ENCODE measurements around the gene PDIA6. TPM values are rescaled to one million over a fixed set of nuclear protein-coding genes. Genes with fewer than 3 reads are reported as not detected.
A peak's percentile ranks its signal among the peaks of the same experiment; 100 is the strongest.

PDIA6 gene, protein sequence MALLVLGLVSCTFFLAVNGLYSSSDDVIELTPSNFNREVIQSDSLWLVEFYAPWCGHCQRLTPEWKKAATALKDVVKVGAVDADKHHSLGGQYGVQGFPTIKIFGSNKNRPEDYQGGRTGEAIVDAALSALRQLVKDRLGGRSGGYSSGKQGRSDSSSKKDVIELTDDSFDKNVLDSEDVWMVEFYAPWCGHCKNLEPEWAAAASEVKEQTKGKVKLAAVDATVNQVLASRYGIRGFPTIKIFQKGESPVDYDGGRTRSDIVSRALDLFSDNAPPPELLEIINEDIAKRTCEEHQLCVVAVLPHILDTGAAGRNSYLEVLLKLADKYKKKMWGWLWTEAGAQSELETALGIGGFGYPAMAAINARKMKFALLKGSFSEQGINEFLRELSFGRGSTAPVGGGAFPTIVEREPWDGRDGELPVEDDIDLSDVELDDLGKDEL
- 297 TPM for polyA plus RNA-seq (2013, experiment 1 of 2)
- polyA plus RNA-seq (2013, experiment 2 of 2), result 313 TPM

DNA sequence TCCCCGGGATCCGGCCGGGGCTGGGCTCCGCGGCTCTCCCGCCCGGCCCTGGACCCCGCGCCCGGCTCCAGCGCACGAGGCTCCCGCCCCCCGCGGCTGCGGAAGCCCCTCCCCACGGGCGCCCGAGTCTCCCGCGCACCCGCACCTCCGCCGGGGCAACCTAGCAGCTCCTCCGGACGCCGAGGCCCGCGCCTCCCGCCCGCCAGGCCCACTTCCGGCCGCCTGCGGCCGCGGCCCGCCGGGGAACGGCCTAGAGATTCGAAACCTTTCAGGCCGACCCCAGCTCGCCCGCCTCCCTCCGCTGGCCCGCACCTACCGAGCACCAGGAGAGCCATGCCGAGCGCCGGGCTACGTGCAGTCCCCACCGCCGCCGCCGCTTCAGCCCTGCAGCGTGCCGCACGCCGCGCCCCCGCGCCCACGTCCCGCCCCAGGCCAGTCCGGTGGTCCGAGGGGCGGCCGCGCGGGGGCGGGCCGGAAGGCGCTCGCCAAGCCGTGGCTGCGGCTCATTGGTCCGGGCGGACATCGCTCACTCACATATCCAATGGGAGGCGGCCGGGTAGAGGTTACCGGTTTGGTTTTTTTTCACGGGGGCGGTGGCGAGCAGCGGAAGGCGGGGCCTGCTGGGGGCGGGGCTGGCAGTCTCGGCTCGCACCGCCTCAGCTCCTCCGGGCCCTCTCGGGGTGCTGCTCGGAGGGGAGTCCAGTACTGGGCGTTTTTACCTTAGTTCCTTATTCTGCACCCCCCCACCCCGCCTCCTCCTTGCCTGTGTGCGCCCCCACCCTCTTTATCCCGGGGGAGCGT, at the start of gene PDIA6:
Gene PDIA6 (minus strand): TSS at position 424 of the 801 bp plus-strand sequence. CDS start 89 bp downstream, at position 335.
- Histone ChIP-seq H3K4me3 (ENCODE audit: low read length) (peak within 1 kb of the TSS; percentile 72), H3K36me3 (ENCODE audit: insufficient read depth, low read length) (peaks cover 19% of the 10 kb centered on the region), H3K4me1 (ENCODE audit: insufficient read depth, low read length) (peaks cover 23% of the 10 kb centered on the region), H3K27me3 (ENCODE audit: insufficient read depth, low read length) (no peaks in the 10 kb centered on the region), H3K9ac (ENCODE audit: low read depth, low read length) (peak within 1 kb of the TSS; percentile 95), H3K27ac (ENCODE audit: low read depth, low read length) (peak within 1 kb of the TSS; percentile 87), H3K9me3 (ENCODE audit: insufficient read depth, low read depth, low read length) (no peaks in the 10 kb centered on the region)
- WGBS, result under 1% methylated on average over 98 of the region's 98 CpGs

DNA sequence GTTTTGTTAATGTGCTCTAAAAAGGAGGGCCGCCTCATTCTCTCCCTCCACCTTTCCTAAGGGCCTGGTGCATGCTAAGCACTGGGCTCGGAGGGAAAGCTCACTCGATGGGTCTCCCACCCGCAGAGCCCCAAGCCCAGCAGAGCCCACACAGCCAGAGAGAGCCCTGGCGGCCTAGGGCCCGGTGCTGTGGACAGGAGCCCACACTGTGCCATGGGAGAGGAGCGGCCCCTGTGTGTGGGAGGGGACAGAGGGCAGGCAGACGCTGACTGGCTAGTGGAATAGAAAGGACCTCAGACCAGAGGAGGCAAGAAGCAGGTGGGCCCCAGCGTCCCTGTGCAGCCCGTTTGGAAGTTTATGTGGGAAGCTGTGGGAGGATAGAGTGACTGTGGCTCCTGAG, 49.7 kb upstream of the PDIA6 start:
- Histone ChIP-seq H3K4me1 (ENCODE audit: insufficient read depth, low read length) (no peaks in the 10 kb centered on the region), H3K9ac (ENCODE audit: low read depth, low read length) (no peak overlapping the region), H3K9me3 (ENCODE audit: insufficient read depth, low read depth, low read length) (no peaks in the 10 kb centered on the region), H3K27ac (ENCODE audit: low read depth, low read length) (no peak overlapping the region), H3K4me3 (ENCODE audit: low read length) (no peak overlapping the region), H3K27me3 (ENCODE audit: insufficient read depth, low read length) (no peaks in the 10 kb centered on the region), H3K36me3 (ENCODE audit: insufficient read depth, low read length) (no peaks in the 10 kb centered on the region)
- 89% methylated on average over 10 of the region's 10 CpGs for WGBS

DNA sequence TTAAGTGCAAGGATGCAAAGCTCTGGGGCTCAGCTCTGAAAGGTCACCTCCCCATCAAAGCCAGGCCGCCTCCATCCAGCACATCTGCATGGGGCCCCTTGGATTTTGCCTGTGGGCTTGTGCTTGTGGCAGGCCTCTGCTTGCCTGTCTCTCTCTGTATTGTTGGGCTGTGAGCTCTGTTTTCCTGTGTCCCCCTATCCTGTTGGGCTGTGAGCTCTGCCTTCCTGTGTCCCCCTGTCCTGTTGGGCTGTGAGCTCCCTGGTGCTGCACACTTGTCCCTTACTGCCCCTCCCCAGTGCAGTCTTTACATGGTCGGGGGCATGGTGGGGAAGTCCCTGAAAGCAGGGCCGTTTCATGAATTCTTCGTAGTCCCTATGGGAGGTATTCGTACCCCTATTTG, 49.2 kb upstream of the PDIA6 start:
- Histone ChIP-seq H3K4me3 (ENCODE audit: low read length) (no peak overlapping the region), H3K4me1 (ENCODE audit: insufficient read depth, low read length) (no peaks in the 10 kb centered on the region), H3K36me3 (ENCODE audit: insufficient read depth, low read length) (no peaks in the 10 kb centered on the region), H3K27me3 (ENCODE audit: insufficient read depth, low read length) (no peaks in the 10 kb centered on the region), H3K9ac (ENCODE audit: low read depth, low read length) (no peak overlapping the region), H3K27ac (ENCODE audit: low read depth, low read length) (no peak overlapping the region), H3K9me3 (ENCODE audit: insufficient read depth, low read depth, low read length) (no peaks in the 10 kb centered on the region)
- 84% methylated on average over 5 of the region's 5 CpGs for WGBS

DNA sequence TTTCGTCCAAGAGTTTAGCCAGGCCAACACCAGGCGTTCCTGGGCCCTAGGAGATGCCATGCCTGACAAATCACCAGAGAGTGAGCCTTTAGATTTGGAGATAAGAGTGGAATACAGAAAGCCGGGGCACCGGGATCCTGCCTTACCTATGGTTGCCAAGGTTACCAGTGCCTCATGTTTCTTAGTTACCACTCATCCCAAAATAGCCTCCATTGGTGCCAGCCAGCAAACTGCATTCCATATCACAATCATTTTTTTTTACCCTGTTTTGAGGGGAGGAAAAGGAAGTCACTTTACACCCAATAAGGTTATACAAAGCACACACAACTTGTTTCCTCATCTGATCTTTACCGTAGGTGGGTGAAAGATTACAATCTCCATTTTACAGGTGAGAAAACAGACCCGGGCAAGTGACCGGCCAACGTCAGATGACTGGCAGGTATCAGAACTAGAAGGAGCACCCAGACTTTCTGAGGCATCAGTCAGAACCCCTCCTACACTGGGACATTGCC, 48.3 kb upstream of the PDIA6 start:
- Histone ChIP-seq H3K27me3 (ENCODE audit: insufficient read depth, low read length) (no peaks in the 10 kb centered on the region), H3K4me1 (ENCODE audit: insufficient read depth, low read length) (no peaks in the 10 kb centered on the region), H3K36me3 (ENCODE audit: insufficient read depth, low read length) (no peaks in the 10 kb centered on the region), H3K9ac (ENCODE audit: low read depth, low read length) (no peak overlapping the region), H3K9me3 (ENCODE audit: insufficient read depth, low read depth, low read length) (no peaks in the 10 kb centered on the region), H3K27ac (ENCODE audit: low read depth, low read length) (no peak overlapping the region), H3K4me3 (ENCODE audit: low read length) (no peak overlapping the region)
- 94% methylated on average over 8 of the region's 8 CpGs for WGBS

DNA sequence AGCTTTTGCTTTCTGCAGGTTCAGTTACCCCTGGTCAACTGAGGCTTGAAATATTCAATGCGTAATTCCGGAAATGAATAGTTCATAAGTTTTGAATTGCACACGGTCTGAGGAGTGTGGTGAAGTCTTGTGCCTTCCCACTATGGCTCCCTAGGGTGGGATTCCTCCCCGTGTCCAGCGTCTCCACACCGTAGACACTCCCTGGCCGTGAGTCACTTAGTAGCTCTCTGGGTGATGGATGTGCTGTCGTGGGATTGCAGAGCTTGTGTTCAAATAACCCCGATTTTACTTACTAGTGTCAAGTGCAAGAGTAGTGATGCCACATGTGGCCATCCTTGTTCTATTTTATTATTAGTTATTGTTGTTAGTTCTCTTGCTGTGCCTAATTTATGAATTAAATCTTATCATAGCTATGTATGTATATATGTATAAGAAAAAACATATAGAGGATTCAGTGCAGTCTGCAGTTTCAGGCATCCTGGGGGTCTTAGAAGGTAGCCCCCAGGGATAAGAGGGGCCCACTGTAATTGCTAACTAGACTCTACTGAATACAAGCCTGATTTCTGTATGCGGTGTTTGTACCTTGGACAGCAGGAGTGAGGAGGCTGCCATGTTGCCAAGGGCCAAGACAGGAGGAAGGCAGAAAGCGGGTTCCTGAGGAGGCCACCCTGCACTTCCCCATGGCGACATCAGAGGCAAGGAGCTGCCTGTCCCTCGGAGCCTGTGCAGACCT, 47.7 kb upstream of the PDIA6 start:
- no peaks in the 10 kb centered on the region for H3K36me3 ChIP-seq (ENCODE audit: insufficient read depth, low read length)
- H3K9ac ChIP-seq (ENCODE audit: low read depth, low read length), result no peak overlapping the region
- no peaks in the 10 kb centered on the region for H3K4me1 ChIP-seq (ENCODE audit: insufficient read depth, low read length)
- H3K9me3 ChIP-seq (ENCODE audit: insufficient read depth, low read depth, low read length), result no peaks in the 10 kb centered on the region
- H3K27me3 ChIP-seq (ENCODE audit: insufficient read depth, low read length), result no peaks in the 10 kb centered on the region
- no peak overlapping the region for H3K4me3 ChIP-seq (ENCODE audit: low read length)
- 93% methylated on average over 13 of the region's 13 CpGs for WGBS
- H3K27ac ChIP-seq (ENCODE audit: low read depth, low read length), result no peak overlapping the region

DNA sequence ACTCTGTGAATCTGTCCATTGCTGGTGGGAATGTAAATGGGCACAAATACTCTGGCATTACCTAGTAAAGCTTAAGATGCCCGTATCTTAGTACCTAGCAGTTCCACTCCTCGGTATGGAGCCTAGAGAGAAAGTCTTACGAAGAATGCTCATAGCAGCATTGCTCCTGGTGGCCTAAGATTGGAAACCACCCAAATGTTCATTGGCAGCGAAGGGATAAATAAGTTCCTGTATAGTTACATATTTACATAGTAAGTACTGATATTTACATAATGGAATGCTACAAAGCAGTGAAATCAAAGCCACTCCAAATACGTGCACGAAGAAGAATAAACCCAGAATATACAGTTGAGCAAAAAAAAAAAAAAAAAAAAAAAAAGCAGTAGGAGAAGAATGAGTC, 46.7 kb upstream of the PDIA6 start:
- WGBS, result 98% methylated on average over 3 of the region's 6 CpGs
- no peaks in the 10 kb centered on the region for H3K36me3 ChIP-seq (ENCODE audit: insufficient read depth, low read length)
- H3K9me3 ChIP-seq (ENCODE audit: insufficient read depth, low read depth, low read length), result no peaks in the 10 kb centered on the region
- H3K4me1 ChIP-seq (ENCODE audit: insufficient read depth, low read length), result no peaks in the 10 kb centered on the region
- H3K27me3 ChIP-seq (ENCODE audit: insufficient read depth, low read length), result no peaks in the 10 kb centered on the region
- H3K27ac ChIP-seq (ENCODE audit: low read depth, low read length), result no peak overlapping the region
- no peak overlapping the region for H3K9ac ChIP-seq (ENCODE audit: low read depth, low read length)
- H3K4me3 ChIP-seq (ENCODE audit: low read length), result no peak overlapping the region

DNA sequence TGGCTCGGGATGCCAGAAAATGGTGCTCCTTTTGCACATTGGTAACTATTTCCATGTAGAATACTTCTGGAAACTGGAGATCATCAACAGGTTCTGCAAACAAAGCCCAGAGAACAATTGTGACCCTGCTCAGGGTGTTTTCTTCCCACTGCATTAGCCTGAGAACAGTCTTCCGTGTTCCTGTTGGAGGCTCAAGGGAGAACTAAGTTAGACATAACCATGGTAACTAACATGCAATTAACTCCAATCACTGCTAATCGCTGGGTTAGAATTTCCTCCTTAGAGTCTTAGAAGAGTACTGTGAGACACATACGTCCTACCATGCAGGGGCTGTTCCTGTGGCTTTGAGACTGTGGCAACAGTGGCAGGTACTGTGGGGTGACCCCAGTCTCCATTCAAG, 36.0 kb upstream of the PDIA6 start:
- Histone ChIP-seq H3K36me3 (ENCODE audit: insufficient read depth, low read length) (no peaks in the 10 kb centered on the region), H3K9me3 (ENCODE audit: insufficient read depth, low read depth, low read length) (no peaks in the 10 kb centered on the region), H3K4me3 (ENCODE audit: low read length) (no peak overlapping the region), H3K9ac (ENCODE audit: low read depth, low read length) (no peak overlapping the region), H3K4me1 (ENCODE audit: insufficient read depth, low read length) (peaks cover 9% of the 10 kb centered on the region), H3K27ac (ENCODE audit: low read depth, low read length) (no peak overlapping the region), H3K27me3 (ENCODE audit: insufficient read depth, low read length) (no peaks in the 10 kb centered on the region)
- WGBS, result 93% methylated on average over 4 of the region's 4 CpGs

DNA sequence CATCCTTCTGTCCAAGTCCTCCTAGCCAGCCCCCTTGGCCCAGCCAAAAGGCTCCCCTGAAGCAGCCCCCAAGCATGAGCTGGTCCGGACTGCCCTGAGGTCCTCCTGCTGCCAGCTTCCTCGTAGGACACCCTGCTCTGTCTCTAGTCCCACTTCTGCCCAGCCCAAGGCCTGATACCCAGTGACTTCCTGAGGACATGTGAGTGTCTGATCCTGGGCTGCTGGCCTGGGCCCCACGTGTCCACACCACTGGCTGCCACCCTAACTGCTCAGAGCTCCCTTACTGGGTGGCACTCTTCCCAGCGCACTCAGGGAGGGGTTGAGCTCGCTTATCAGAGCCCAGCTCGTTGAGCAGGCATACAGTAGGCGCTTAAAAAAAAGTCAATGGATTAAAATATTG, 34.4 kb upstream of the PDIA6 start:
- peaks cover 10% of the 10 kb centered on the region for H3K4me1 ChIP-seq (ENCODE audit: insufficient read depth, low read length)
- H3K36me3 ChIP-seq (ENCODE audit: insufficient read depth, low read length), result no peaks in the 10 kb centered on the region
- H3K27ac ChIP-seq (ENCODE audit: low read depth, low read length), result no peak overlapping the region
- H3K9ac ChIP-seq (ENCODE audit: low read depth, low read length), result no peak overlapping the region
- H3K27me3 ChIP-seq (ENCODE audit: insufficient read depth, low read length), result no peaks in the 10 kb centered on the region
- H3K9me3 ChIP-seq (ENCODE audit: insufficient read depth, low read depth, low read length), result no peaks in the 10 kb centered on the region
- WGBS, result 93% methylated on average over 7 of the region's 7 CpGs
- no peak overlapping the region for H3K4me3 ChIP-seq (ENCODE audit: low read length)

DNA sequence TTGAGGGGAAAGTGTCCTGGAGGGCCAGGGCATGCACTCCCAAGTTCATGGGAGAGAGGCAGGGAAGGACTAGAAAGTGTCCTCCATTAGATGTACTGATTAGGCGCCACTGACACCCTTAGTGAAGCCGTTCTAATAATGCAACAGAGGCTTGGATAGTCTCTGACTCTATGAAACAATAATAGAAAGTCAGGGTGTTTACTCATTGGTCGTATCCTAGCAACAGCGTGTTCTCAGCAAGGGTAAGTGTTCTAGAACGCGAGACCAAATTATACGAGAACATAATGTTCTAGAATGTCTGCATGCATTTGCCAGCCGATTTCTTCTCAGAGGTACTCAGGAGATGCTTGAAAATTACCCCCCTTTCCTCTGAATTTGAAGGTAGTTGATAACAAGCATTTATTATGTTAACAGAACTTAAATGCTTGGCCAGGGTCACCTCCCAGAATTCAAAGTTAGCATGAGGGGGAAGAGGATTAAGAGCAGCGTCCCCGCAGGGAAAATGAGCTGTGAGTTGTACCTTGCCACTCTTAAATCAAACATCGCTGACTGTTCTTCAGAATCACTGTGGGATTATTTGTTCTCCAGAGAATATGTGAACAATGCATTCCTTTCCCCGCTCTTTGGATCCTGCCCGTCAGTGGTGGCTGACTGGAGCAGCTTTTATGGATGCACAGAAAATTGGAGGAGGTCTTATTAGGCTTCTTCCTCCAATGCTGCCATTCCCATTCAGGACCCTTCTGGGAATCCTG, 33.7 kb upstream of the PDIA6 start:
- no peaks in the 10 kb centered on the region for H3K36me3 ChIP-seq (ENCODE audit: insufficient read depth, low read length)
- H3K9ac ChIP-seq (ENCODE audit: low read depth, low read length), result no peak overlapping the region
- peaks cover 10% of the 10 kb centered on the region for H3K4me1 ChIP-seq (ENCODE audit: insufficient read depth, low read length)
- H3K27ac ChIP-seq (ENCODE audit: low read depth, low read length), result no peak overlapping the region
- no peaks in the 10 kb centered on the region for H3K27me3 ChIP-seq (ENCODE audit: insufficient read depth, low read length)
- H3K9me3 ChIP-seq (ENCODE audit: insufficient read depth, low read depth, low read length), result peaks cover 6% of the 10 kb centered on the region; the same call in 1 of the 2 replicates
- 84% methylated on average over 13 of the region's 13 CpGs for WGBS
- H3K4me3 ChIP-seq (ENCODE audit: low read length), result no peak overlapping the region

DNA sequence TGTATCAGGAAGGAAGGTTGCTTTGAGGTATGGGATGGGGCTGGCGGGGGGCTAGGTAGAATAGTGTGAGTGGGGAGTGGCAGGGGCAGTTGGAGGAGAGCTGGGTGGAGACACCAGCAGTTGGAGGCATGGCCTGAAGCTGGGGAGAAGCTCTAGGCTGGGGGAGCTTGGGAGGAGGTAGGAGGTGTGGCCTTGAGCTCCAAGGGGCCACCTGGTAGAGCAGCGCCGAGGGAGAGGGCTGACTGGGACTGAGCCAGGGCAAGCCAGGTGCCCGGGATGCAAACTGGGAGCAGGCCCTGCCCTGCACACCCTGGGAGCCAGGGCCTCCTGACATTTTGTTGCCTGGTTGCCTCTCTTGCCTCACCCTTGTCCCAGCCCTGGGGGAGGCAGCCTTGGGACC, 33.1 kb upstream of the PDIA6 start:
- Histone ChIP-seq H3K4me1 (ENCODE audit: insufficient read depth, low read length) (peaks cover 10% of the 10 kb centered on the region), H3K27ac (ENCODE audit: low read depth, low read length) (no peak overlapping the region), H3K36me3 (ENCODE audit: insufficient read depth, low read length) (no peaks in the 10 kb centered on the region), H3K9ac (ENCODE audit: low read depth, low read length) (no peak overlapping the region), H3K4me3 (ENCODE audit: low read length) (no peak overlapping the region), H3K9me3 (ENCODE audit: insufficient read depth, low read depth, low read length) (peaks cover 11% of the 10 kb centered on the region), H3K27me3 (ENCODE audit: insufficient read depth, low read length) (no peaks in the 10 kb centered on the region)
- WGBS, result 86% methylated on average over 4 of the region's 4 CpGs

Measured in HUES64 (cell line).